HEK293 (cell line): ENCODE results near the gene NCAPG2.
"Not testable (repeated sequence)": the region's sequence is repeated elsewhere in the genome, so short reads cannot be mapped to it uniquely, and the experiment has no call there.

Source experiments
- CTCF ChIA-PET: fragments of 350-600 bp; formaldehyde crosslinking; extraction: SDS; loops from one replicate; lab custom pipeline; 2021; ENCODE audit warnings: antibody characterized with exemption; lab: Yijun Ruan, JAX
- POLR2A ChIA-PET: fragments of 300-600 bp; formaldehyde crosslinking; extraction: SDS; loops from one replicate; lab custom pipeline; 2020; ENCODE audit warnings: antibody characterized with exemption, inconsistent platforms; lab: Yijun Ruan, JAX
- H3K27ac ChIP-seq: fragments of 200-500 bp; sonication (Bioruptor generic); 2 replicates; pipeline ENCODE4 v1.5.1; 2014; ENCODE audit warnings: low read depth, low read length, control low read depth, inconsistent platforms; ENCODE audit errors: extremely low read depth
- H3K36me3 ChIP-seq, 2 experiments: fragments of 200-500 bp in 1 of 2; sonication (Bioruptor generic) in 1 of 2; 1 replicate in 1 of 2; 2 replicates in 1 of 2; pipeline ENCODE4 v1.5.1; 2014 to 2017; ENCODE audit warnings: inconsistent platforms in 2 of 2, low read length in 2 of 2; ENCODE audit not compliant: control insufficient read depth in 2 of 2, insufficient read depth in 1 of 2
- H3K4me1 ChIP-seq: fragments of 200-500 bp; sonication (Bioruptor generic); 2 replicates; pipeline ENCODE4 v1.5.1; 2014; ENCODE audit warnings: mild to moderate bottlenecking, low read length, inconsistent platforms; ENCODE audit not compliant: control insufficient read depth, insufficient read depth
- H3K4me3 ChIP-seq: 2 replicates; pipeline ENCODE4 v1.5.1; 2011; ENCODE audit warnings: low read depth, mild to moderate bottlenecking, control low read depth, low read length, moderate library complexity
- H3K9me3 ChIP-seq: fragments of 200-500 bp; sonication (Bioruptor generic); 2 replicates; pipeline ENCODE4 v1.5.1; 2014; ENCODE audit warnings: low read depth, low read length, inconsistent platforms; ENCODE audit not compliant: control insufficient read depth, insufficient read depth
- BCL11B ChIP-seq: fragments of 450-650 bp; formaldehyde crosslinking; IDR thresholded peaks from 2 replicates; pipeline ENCODE4 v1.5.1; 2016; ENCODE audit warnings: low read depth, missing biosample characterization, missing genetic modification characterization
- IKZF3 ChIP-seq: fragments of 450-650 bp; IDR thresholded peaks from 2 replicates; pipeline ENCODE4 v1.5.0; 2018; ENCODE audit warnings: missing biosample characterization, mild to moderate bottlenecking, missing genetic modification characterization, moderate library complexity
- KLF9 ChIP-seq: fragments of 450-650 bp; formaldehyde crosslinking; IDR thresholded peaks from 2 replicates; pipeline ENCODE4 v1.5.1; 2016; ENCODE audit warnings: missing biosample characterization, missing genetic modification characterization, low read depth
- RBAK ChIP-seq: fragments of 450-650 bp; formaldehyde crosslinking; IDR thresholded peaks from 2 replicates; pipeline ENCODE4 v1.5.1; 2016; ENCODE audit warnings: missing biosample characterization, missing genetic modification characterization
- SALL2 ChIP-seq: fragments of 450-650 bp; formaldehyde crosslinking; IDR thresholded peaks from 2 replicates; pipeline ENCODE4 v1.5.0; 2017; ENCODE audit warnings: missing biosample characterization, mild to moderate bottlenecking, missing genetic modification characterization, borderline replicate concordance
- SETDB1 ChIP-seq: IDR thresholded peaks from one replicate; pipeline ENCODE4 v1.6.1; 2017; ENCODE audit warnings: mild to moderate bottlenecking, low read length, moderate library complexity, mixed read lengths; ENCODE audit not compliant: insufficient read length
- SP7 ChIP-seq: fragments of 450-650 bp; formaldehyde crosslinking; IDR thresholded peaks from 2 replicates; pipeline ENCODE4 v1.5.1; 2016; ENCODE audit warnings: missing biosample characterization, missing genetic modification characterization
- ZBTB21 ChIP-seq: fragments of 450-650 bp; formaldehyde crosslinking; IDR thresholded peaks from 2 replicates; pipeline ENCODE4 v1.5.1; 2017; ENCODE audit warnings: missing biosample characterization, missing genetic modification characterization
- ZBTB8A ChIP-seq: fragments of 450-650 bp; formaldehyde crosslinking; IDR thresholded peaks from 2 replicates; pipeline ENCODE4 v1.5.1; 2016; ENCODE audit warnings: missing biosample characterization, missing genetic modification characterization
- ZNF121 ChIP-seq: fragments of 450-650 bp; formaldehyde crosslinking; IDR thresholded peaks from 2 replicates; pipeline ENCODE4 v1.5.1; 2016; ENCODE audit warnings: missing biosample characterization, missing genetic modification characterization
- ZNF146 ChIP-seq: fragments of 450-650 bp; formaldehyde crosslinking; IDR thresholded peaks from 2 replicates; pipeline ENCODE4 v1.5.1; 2016; ENCODE audit warnings: missing biosample characterization, missing genetic modification characterization
- ZNF214 ChIP-seq: fragments of 450-650 bp; formaldehyde crosslinking; IDR thresholded peaks from 2 replicates; pipeline ENCODE4 v1.5.1; 2017; ENCODE audit warnings: missing biosample characterization, mild to moderate bottlenecking, missing genetic modification characterization, borderline replicate concordance
- ZNF221 ChIP-seq: fragments of 450-650 bp; formaldehyde crosslinking; IDR thresholded peaks from 2 replicates; pipeline ENCODE4 v1.5.1; 2017; ENCODE audit warnings: missing biosample characterization, missing genetic modification characterization, borderline replicate concordance
- ZNF274 ChIP-seq, 2 experiments: fragments of 200-500 bp in 1 of 2; fragments of 450-650 bp in 1 of 2; sonication (Bioruptor generic) in 1 of 2; formaldehyde crosslinking in 1 of 2; IDR thresholded peaks; 2 replicates each; pipeline versions ENCODE4 v1.5.1 to v1.6.1; 2014 to 2016; ENCODE audit warnings: borderline replicate concordance in 1 of 2, inconsistent platforms in 1 of 2, low read length in 1 of 2, missing biosample characterization in 1 of 2, missing genetic modification characterization in 1 of 2
- ZNF362 ChIP-seq: fragments of 450-650 bp; formaldehyde crosslinking; IDR thresholded peaks from 2 replicates; pipeline ENCODE4 v1.5.1; 2016; ENCODE audit warnings: missing biosample characterization, missing genetic modification characterization
- ZNF521 ChIP-seq: fragments of 450-650 bp; formaldehyde crosslinking; IDR thresholded peaks from 2 replicates; pipeline ENCODE4 v1.5.1; 2017; ENCODE audit warnings: missing biosample characterization, mild to moderate bottlenecking, missing genetic modification characterization
- ZNF571 ChIP-seq: fragments of 450-650 bp; formaldehyde crosslinking; IDR thresholded peaks from 2 replicates; pipeline ENCODE4 v1.5.0; 2017; ENCODE audit warnings: missing biosample characterization, missing genetic modification characterization
- ZNF580 ChIP-seq: fragments of 450-650 bp; formaldehyde crosslinking; IDR thresholded peaks from 2 replicates; pipeline ENCODE4 v1.5.1; 2016; ENCODE audit warnings: missing biosample characterization, missing genetic modification characterization
- ZNF596 ChIP-seq: fragments of 450-650 bp; IDR thresholded peaks from 2 replicates; pipeline ENCODE4 v1.5.0; 2018; ENCODE audit warnings: missing biosample characterization, mild to moderate bottlenecking, missing genetic modification characterization, moderate library complexity
- ZNF677 ChIP-seq: fragments of 450-650 bp; IDR thresholded peaks from 2 replicates; pipeline ENCODE4 v1.5.0; 2018; ENCODE audit warnings: missing biosample characterization, mild to moderate bottlenecking, missing genetic modification characterization, moderate library complexity
- TF ChIP-seq, protein P1 (sequence below): fragments of 450-650 bp; formaldehyde crosslinking; IDR thresholded peaks from 2 replicates; pipeline ENCODE4 v1.5.1; 2016; ENCODE audit warnings: missing biosample characterization, missing genetic modification characterization

NCAPG2 gene

DNA sequence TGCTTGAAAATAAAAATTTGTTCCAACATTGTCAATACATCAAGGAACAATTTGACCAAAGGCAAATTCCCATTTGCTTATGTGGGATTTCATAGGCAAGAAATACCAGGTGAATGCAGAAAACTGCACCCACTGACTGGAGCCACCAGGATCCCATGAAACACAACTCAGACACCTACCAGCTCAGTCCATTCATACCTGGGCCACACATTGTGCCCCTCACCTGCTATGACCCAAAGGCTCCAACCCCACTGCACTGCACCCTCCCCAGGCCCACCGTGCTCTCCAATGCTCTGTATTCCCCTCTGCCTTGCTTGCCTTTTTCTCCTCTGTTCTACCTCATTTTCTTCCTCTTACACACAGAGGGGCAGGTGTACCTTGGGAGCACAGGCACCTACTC, 5.3 kb downstream of the NCAPG2 start:
- Histone ChIP-seq H3K27ac (no peak overlapping the region), H3K4me1 (no peaks in the 10 kb centered on the region), H3K9me3 (no peaks in the 10 kb centered on the region), H3K36me3 (peaks cover 0 to 84% of the 10 kb centered on the region in 2 experiments; a peak in 2 of 3 replicates), H3K4me3 (no peak overlapping the region)
- ChIA-PET CTCF (no interaction called here), POLR2A (no interaction called here)
- TF ChIP-seq ZNF274 (IDR thresholded peaks at IDR 0.05; ENCODE audit: low read length) = no peak
- TF ChIP-seq ZNF274 (tag by site-specific recombination; IDR thresholded peaks at IDR 0.05; ENCODE audit: borderline replicate concordance) = no peak
- TF ChIP-seq SALL2 = no peak
- TF ChIP-seq ZNF596 (tag by site-specific recombination) = no peak
- no peak for TF ChIP-seq ZNF214 (tag by site-specific recombination)
- no peak for TF ChIP-seq ZNF677 (tag by site-specific recombination)
- TF ChIP-seq ZNF221 (tag by site-specific recombination) = no peak
- TF ChIP-seq BCL11B (tag by site-specific recombination) = no peak
- TF ChIP-seq KLF9 = no peak
- no peak for TF ChIP-seq ZNF362
- TF ChIP-seq IKZF3 (tag by site-specific recombination) = no peak
- TF ChIP-seq SP7 (tag by site-specific recombination) = no peak
- no peak for TF ChIP-seq ZBTB21 (tag by site-specific recombination)
- TF ChIP-seq ZNF571 (tag by site-specific recombination) = no peak
- no peak for TF ChIP-seq ZBTB8A (tag by site-specific recombination)
- no peak for TF ChIP-seq SETDB1
- TF ChIP-seq RBAK = no peak

GRCh38 chr7:158698657-158699195, 5.9 kb downstream of the NCAPG2 start:
- Histone ChIP-seq H3K4me3 (no peak overlapping the region), H3K27ac (no peak overlapping the region), H3K9me3 (no peaks in the 10 kb centered on the region), H3K36me3 (peaks cover 0 to 89% of the 10 kb centered on the region in 2 experiments; a peak in 2 of 3 replicates), H3K4me1 (no peaks in the 10 kb centered on the region)
- TF ChIP-seq ZNF521 (tag by site-specific recombination) (no peak), ZNF121 (peak; percentile 60; the same call in 1 of the 2 replicates)
- CTCF ChIA-PET = no interaction called here
- POLR2A ChIA-PET = no interaction called here

DNA sequence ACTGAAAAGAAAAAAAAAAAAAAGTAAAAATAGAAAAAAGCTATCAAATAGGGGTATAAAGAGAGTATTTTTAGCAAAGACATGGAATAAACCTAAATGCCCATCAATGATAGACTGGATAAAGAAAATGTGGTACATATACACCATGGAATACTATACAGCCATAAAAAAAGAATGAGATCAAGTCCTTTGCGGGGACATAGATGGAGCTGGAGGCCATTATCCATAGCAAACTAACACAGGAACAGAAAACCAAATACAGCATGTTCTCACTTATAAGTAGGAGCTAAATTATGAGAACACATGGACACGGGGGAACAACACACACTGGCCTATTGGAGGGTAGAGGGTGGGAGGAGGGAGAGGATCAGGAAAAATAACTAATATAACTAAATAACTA, 7.0 kb downstream of the NCAPG2 start:
- H3K4me3 ChIP-seq, H3K9me3 ChIP-seq, H3K4me1 ChIP-seq, POLR2A ChIA-PET, H3K27ac ChIP-seq: not testable (repeated sequence)
- peaks cover 6 to 93% of the 10 kb centered on the region in 2 experiments for H3K36me3 ChIP-seq
- TF ChIP-seq, protein P1, sequence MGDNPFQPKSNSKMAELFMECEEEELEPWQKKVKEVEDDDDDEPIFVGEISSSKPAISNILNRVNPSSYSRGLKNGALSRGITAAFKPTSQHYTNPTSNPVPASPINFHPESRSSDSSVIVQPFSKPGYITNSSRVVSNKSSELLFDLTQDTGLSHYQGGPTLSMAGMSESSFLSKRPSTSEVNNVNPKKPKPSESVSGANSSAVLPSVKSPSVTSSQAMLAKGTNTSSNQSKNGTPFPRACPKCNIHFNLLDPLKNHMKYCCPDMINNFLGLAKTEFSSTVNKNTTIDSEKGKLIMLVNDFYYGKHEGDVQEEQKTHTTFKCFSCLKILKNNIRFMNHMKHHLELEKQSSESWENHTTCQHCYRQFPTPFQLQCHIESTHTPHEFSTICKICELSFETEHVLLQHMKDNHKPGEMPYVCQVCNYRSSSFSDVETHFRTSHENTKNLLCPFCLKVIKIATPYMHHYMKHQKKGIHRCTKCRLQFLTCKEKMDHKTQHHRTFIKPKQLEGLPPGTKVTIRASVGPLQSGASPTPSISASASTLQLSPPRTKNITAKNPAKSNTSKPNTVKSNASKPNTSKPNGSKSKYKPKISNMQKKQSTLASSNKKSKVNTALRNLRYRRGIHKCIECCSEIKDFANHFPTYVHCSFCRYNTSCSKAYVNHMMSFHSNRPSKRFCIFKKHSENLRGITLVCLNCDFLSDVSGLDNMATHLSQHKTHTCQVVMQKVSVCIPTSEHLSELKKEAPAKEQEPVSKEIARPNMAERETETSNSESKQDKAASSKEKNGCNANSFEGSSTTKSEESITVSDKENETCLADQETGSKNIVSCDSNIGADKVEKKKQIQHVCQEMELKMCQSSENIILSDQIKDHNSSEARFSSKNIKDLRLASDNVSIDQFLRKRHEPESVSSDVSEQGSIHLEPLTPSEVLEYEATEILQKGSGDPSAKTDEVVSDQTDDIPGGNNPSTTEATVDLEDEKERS = peak; percentile 80
- peak; percentile 58; the same call in 1 of the 2 replicates for TF ChIP-seq ZNF580 (tag by site-specific recombination)
- TF ChIP-seq ZNF146 = peak; percentile 97
- CTCF ChIA-PET = interaction anchor here (1.8 kb wide), 1 partner anchor 280 kb away, joined by 9 read pairs; no protein-coding TSS in a partner anchor
